GM19193 (cell line): ENCODE measurements around the gene ATAD2B.

Experiments
- POLR2A ChIP-seq: IDR thresholded peaks from 4 replicates; pipeline ENCODE4 v1.6.1; 2011; ENCODE audit not compliant: insufficient read depth, insufficient read length; ENCODE audit errors: extremely low read depth

ATAD2B gene

DNA sequence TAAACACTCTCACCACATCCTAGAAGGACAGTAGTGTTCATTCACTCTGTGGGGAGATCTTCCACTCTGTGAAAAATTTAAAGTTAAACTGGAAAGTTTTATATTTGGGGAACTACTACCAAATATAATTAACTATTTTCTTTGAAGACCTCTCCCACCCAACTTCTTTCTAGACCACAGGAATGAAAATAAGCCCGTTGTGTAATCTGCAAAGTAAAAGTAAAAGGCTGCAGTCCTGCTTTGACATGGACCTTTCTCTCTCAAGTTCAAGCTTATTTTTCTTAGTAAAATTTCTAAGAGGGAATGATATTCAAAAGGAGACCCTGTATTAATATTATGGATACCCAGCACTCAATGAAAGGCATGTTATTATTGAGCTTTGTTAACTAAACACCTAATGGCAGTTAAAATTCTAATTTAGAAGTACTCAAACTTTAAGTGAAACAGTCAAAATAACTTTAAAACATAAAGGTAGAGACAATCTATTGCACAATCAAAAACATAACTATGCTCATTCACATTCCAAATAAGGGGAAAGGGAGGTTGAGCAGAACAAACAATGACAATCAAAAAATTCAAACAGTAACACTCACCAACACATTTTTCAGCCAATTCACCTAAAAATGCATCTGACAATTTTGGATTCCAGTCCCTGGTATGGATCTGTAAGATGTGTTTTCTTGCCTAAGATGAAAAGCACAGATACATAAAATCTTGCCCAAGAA, 98.5 kb downstream of the ATAD2B start:
- TF ChIP-seq POLR2A: no peak

DNA sequence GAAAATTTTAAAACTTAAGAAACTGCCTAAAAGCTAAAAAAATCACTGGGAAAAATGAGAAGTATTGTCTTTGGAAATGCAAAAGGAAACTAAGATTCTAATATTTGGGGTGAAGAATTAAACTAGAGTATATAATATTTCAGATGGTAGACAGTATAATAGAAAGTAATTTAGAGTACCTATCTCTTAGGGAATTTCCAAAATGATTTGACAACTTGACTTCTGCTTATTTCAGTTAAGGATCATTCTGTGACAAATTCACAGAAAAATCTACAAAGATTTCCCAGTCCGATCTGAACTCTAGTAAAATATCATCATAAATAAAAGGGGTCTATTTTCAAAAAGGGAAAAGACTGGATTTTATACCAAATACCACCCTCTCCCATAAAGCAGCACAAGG, 99.6 kb downstream of the ATAD2B start:
- no peak for TF ChIP-seq POLR2A

DNA sequence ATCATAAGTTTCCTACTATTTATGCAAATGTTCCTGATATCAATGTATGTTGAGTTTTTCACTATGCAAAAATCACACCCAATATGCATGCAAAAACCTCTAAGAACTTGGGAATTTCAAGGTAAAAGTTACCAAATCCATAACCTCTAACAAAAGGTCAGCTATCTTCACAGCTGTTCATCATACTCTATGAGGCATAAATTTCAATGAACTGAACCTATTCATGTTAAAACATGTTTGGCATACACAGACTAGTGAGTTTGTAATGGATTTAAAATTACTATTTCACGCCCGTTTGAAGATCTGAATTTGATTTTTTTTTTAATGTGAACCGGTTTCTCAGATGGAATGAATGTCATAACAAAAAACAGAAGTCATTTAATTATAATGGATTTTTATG, 100.2 kb downstream of the ATAD2B start:
- TF ChIP-seq POLR2A: no peak

DNA sequence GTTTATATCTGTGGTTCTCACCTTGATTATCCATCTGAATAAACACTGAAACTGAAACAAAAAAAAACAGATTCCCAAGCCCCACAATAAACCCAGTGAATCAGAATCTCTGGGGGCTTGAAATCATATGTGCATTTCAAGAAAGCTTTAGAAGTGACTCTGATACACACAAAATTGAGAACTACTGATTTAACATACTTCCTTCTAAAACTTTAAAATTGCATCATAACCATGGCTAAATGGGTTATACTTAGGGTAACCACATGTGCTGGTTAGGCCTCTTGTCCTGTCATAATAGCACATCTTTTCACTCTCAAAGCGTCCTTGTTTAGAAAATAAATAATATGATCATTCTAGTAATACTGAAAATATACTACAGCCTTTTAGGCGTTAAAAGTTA, 100.9 kb downstream of the ATAD2B start:
- no peak for TF ChIP-seq POLR2A

DNA sequence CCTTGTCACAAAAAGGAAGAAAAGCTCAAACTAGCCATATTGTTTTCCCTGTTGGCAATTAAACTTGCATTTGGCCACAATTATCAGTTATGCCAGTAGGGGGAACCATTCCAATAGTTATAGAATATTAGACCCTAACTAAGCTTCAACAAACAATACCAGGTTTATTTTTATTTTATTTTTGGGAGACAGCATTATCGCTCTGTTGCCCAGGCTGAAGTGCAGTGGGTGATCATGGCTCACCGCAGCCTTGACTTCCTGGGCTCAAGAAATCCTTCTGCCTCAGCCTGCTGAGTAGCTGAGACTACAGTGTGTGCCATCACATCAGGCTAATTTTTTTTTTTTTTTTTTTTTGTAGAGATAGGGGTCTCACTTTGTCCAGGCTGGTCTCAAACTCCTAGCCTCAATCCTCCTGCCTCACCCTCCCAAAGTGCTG, 102.1 kb downstream of the ATAD2B start:
- no peak for TF ChIP-seq POLR2A

DNA sequence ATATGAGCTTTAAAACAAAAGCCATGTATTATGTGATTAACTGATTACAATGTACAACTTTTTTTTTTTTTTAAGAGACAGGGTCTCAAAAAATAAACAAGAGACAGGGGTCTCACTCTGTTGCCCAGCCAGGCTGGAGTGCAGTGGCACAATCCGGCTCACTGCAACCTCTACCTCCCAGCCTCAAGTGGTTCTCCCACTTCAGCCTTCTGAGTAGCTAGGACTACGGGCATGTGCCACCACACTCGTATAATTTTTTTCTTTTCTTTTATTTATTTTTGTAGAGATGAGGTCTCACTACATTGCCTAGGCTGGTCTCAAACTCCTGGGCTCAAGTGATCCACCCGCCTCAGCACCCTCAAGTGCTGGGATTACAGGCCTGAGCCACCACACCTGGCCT, 103.1 kb downstream of the ATAD2B start:
- TF ChIP-seq POLR2A: no peak

DNA sequence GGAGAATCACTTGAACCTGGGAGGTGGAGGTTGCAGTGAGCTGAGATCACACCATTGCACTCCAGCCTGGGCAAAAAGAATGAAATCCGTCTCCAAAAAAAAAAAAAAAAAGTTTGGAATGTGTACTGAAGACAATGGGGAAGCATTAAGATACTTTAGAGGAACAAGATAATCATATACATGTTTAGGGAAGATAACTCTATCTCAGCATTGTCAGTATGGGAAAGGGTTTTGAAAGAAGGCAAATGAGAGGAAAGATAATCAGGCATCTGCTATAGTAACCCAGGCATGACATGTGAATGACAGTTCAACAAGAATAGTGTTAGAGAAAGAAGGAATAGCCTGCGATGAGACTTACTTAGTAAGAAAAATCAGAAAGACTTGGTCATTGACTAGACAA, 112.0 kb downstream of the ATAD2B start:
- no peak for TF ChIP-seq POLR2A

DNA sequence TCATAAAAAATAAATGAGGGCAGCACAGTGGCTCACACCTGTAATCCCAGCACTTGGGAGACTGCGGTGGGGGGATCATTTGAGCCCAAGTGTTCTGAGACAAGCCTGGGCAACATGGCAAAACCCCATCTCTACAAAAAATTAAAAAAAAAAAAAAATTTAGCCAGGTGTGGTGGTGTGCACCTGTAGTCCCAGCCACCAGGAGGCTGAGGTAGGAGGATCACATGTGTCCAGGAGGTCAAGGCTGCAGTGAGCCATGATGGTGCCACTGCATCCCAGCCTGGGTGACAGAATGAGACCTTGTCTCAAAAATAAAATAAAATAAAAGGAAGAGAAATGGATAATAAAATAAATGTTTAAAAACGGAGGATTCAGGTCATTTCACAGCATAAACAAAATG, 113.5 kb downstream of the ATAD2B start:
- TF ChIP-seq POLR2A: no peak

DNA sequence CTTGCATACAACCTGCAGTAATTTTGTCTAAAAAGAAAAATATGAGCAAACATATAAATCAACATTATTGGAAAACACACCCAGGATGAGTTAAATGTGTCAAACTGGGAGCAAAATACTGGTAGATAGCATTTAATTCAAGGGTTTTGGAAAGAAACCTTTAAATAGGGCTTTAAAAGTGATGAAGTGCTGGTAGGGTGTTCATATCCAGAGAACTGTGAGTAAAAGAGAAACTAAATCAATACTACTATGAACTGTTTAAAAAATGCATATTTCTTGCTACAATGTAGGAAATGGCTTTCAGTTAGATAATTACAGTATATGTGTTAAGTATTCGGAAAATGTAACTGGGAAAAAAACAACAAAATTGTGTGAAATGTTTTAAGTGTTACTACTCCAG, 117.8 kb downstream of the ATAD2B start:
- no peak for TF ChIP-seq POLR2A

DNA sequence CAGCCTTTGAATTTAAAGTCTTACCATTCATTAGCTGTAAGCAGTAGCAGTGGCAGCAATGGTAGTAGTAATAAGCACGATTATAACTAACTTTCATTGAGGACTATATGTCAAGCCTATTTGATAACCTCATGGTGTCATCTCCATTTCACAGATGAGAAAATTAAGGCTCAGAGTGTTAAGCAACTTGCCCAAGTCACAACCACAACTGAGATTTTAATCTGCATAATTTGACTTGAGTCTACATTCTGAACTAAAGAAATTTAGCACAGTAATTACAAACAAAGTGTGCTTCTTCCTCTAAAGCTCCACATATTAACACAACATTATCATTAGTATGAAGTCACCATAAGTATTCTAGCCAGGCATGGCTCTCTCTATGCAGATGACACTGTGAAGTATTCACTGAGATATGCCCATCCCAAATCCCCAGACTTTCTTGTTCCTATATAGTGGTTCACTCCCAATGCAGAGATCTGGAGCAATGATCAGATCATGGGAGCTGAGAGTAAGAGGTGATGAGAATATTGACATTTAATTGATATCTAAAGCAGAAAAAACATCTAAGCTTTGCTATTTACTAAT, 120.2 kb downstream of the ATAD2B start:
- TF ChIP-seq POLR2A: no peak

DNA sequence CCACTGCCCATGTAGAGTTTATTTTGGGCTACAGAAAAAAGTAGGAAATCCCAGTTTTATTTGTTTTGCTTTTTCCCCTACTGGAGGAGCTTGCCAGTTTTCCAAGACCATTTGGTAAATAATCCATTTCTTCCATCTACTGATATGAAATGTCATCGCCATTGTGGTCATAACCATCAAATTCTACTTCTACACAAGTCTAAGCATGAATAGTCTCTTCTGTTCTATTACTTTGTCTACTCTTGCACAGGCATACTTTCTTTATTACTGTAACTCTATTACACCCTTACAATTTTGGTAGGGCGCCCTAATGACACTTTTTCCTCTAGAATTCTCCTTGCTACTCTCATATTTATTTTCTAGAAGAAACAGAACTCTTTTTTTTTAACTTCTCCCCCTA, 120.7 kb downstream of the ATAD2B start:
- TF ChIP-seq POLR2A: no peak

DNA sequence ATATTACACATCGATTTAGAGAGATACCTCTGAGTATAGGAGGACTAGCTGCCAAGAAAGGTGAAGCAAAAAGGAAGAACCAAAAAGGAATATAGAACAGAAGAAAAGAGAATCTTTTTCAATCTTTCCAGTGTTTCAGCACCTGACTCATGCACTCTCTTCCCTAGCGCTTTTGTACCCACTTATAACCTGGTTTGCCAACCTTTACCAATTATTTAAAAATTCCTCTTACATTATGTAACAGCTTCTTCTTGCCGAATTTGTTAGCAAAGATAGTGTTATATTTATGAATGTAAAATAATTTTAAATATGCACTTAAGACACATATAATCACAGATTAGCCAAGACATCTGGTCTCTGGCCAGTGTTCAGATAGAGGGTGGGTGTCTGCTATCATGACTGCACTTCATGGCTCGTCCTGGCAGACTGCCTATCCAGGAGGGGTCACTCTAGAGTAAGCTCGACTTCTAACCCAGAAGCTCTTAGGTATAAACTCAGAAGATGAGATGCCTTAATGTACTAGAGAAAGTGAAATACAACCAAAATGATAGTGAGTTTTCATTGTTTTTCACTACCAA, 122.9 kb downstream of the ATAD2B start:
- no peak for TF ChIP-seq POLR2A

DNA sequence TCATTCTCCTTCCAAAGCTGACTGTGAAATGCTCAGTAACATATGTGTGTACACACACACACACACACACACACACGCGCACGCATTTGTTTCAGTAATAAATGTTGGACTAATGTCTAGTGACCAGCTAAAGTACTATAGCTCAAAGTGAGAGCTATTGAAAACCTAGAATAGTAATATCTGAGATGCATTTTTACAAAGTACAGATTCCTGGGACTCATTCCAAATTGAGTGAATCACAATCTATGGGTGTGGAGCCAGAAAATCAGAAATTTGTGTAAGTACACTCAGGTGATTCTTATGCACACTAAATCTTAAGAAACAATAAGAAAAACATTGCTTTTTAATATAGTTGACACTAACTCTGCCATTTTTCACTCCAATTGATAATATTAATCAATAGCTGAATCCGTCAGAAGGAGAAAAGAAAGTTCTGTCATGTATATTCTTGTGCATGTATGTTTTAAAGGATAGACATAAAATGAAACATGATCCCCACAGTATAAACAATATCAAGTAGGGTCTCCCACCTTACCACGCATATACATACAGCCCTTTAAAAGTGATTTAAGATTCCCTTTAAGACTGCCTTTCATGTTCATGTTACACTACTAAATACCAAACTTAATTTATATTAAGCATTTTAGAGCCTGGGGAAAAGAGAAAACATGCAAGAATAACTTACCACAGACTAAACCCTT, 123.5 kb downstream of the ATAD2B start:
- TF ChIP-seq POLR2A: no peak

DNA sequence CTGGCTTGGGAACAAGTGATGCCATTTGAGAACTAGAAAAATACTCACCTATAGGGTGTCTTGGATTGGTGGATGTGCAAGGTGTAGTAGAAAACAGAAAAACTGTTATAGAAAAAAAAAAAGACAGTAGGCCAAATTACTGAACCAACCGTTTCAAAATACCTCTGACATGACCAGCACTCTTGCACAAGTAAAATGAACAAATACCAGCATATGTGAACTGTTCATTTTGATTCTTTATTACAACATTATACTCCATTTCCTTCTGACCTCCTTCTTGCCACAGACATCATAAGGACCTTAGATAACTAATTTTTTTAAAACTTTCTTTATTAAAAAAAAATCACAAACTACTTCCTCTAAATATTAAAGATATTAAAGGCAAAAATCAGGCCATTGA, 125.5 kb downstream of the ATAD2B start:
- no peak for TF ChIP-seq POLR2A

DNA sequence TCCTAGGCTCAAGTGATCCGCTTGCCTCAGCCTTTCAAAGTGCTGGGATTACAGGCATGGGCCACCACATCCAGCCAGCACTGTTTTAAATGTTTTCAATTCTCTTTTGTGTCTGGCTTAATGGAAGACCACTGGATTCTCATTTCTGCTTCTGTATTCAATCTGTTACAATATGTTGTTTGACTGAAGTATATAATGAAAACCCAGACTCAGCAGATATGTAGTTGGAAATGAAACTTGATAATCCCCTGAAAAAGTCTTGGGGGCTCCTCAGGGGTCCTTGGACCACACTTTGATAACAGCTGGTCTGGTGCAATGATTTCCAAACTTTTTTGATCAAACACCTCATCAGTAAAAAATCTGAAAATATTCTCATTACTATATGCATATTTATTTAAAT, 132.7 kb downstream of the ATAD2B start:
- no peak for TF ChIP-seq POLR2A

DNA sequence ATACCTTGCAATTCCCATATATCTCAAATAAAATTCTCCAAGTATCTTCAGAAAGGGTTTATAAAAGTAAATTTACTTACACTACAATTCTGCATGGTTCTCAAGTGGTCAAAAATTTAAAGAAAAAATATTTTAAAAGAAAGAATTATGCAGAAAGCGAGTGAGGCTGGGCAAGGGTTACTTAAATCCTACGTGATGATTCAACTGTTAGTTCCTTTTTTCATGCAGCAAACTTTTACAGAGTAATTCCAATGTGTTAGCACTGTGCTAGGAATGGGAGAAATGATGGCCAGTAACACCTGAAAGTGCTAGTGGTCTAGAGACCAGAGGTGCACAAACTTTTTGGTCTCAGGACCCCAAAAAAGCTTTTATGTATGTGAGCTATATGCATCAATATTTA, 133.4 kb downstream of the ATAD2B start:
- no peak for TF ChIP-seq POLR2A
